GM19452 (cell line): Measurements from ENCODE around the gene ASIP.

Experiments used
- ATAC-seq: cut with Tn5 transposase; IDR thresholded peaks from one replicate; pipeline ENCODE4 v1.9.1; 2021; ENCODE audit not compliant: unreplicated experiment

The ASIP gene

DNA sequence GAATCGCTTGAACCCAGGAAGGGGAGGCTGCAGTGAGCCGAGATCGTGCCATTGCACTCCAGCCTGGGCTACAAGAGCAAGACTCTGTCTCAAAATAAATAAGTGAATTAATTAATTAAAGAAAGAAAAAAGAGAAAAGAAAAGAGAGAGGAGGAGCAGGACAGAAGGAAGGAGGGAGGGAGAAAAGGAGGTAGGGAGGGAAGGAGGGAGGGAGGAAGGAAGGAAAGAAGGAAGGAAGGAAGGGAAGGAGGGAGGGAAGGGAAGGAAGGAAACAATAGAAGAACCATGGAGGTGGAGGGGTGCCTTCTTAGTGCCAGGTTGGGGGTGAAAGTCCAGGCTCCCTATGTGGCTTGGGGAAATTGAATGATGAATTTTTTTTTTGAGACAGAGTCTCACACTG, 68.5 kb downstream of the ASIP start:
- ATAC-seq: no peak

DNA sequence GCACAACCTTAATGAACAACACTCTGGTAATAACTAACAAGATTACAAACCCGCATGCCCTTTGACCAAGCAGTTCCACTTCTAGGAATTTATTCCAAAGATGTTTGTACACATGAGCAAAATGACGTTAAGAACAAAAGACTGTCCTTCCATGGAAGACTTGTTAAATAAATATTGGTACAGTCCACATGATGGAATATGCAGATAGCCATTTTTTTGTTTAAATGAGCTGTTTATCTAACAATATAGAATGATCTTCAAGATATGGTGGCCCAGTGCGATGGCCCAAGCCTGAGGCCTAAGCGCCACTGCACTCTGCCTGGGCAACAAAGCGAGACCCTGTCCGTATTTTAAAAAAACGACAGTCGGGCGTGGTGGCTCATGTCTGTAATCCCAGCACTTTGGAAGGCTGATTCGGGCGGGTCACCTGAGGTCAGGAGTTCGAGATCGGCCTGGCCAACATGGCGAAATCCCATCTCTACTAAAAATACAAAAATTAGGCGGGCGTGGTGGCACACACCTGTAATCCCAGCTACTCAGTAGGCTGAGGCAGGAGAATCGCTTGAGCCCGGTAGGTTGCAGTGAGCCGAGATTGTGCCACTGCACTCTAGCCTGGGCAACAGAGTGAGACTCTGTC, 69.4 kb downstream of the ASIP start:
- ATAC-seq: no peak

DNA sequence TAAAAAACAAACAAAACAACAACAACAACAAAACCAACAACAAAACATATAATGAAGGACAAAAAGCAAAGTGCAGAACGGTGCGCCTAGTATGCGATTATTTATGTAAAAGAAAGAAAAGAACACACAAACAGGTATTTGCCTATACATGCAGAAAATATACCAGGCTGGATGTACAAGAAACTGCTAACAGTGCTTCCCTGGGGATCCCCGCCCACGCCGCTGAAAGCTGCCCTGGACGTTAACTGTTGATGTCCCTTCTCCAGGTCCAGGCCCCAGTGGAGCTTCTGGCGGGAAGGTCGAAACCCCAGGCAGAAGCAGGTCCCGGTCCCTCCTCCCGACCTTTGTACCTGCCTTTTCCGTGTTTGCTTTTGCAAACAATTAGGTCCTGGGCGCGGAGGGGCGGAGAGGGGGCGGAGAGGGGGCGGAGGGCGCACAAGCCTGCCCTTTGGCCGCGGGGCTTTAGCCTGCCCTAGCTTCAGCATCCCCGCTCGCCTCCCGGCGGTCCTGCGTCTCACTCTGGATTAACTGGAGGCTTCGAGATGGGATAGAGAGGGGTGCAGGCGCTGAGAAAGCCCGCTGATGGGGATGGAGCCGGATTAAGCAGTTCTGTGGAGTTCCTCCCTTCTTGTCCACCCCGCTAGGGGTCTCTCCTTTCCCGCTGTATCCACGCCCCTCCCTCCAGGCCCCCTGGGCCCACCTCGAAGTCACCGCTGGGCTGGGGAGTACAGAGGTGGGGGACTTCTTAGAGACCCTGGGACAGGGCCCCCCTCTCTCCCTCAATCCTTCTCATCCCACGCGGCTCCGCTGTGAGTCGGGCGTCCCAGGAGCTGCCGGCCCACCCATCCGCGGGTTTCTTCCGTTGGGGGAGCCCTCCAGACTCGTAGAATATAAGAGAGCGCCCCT, 70.1 kb downstream of the ASIP start:
- no peak for ATAC-seq

DNA sequence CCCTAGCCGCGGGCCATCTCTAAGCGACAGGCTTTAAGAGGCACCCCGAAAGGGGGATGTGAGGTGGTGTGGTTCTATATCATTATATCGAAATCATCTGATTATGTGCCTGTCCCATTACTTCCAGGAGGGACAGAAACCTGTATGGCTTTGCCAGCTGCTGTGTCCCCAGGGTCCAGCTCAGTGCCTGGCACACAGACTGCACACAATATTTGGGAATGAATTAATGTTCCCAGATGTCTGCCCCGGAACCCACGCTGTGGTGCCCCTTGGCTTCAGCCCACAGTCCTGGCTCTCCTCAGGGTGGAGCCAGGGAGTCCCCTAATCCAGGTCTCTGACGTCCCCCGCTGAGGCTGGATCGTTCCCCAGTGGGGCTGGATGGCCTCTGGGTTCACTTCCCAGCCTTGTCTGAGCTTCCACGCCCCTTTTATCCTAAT, 70.8 kb downstream of the ASIP start:
- no peak for ATAC-seq

DNA sequence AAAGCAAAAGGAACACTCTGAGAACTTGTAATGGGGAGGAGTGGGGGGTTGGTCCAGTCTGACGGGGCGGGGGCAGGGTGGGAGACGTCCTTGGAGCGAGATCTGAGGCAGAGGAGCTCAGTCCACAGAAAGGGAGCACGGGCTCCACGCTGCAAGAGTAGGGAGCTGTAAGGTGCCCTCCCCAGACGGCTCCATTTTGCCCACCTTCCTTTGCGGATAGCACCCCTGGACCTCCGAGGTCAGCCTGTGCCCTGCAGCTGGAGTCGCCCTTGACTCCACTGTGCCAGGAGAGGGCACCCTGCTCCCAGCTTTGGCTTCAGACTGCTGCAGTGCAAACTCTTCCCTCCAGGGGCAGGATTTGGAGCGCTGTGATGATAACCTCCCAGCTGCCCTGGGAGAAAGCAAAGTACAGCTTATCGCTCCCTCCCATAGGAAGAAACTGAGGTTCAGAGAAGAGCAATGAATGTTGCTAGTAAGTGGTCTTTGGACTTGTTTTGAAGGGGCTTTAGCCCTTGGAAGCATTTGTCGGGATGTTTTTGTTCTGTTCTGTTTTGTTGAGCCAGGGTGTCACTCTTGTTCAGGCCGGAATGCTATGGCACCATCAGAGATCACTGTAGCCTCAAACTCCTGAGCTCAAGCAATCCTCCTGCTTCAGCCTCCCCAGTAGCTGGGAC, 71.5 kb downstream of the ASIP start:
- ATAC-seq: peak; percentile 75

DNA sequence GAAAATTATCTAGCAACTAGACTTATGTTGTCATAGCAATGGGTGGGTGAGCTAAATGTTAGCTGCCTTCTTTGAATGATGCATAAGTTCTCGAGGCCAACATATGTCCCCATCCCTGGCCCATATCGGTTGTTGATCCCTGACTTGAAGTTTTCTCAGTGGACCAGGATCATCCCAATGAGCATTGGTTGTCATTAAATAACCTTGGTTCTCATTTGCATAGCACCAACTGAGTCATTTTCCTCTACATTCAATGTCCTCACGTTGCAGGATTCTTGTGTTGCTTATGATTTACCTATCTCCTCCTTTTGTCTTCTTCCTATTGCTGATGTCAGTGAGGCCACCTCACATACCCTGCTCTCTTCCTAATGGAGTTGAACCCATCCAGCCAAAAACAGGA, 74.0 kb downstream of the ASIP start:
- no peak for ATAC-seq

DNA sequence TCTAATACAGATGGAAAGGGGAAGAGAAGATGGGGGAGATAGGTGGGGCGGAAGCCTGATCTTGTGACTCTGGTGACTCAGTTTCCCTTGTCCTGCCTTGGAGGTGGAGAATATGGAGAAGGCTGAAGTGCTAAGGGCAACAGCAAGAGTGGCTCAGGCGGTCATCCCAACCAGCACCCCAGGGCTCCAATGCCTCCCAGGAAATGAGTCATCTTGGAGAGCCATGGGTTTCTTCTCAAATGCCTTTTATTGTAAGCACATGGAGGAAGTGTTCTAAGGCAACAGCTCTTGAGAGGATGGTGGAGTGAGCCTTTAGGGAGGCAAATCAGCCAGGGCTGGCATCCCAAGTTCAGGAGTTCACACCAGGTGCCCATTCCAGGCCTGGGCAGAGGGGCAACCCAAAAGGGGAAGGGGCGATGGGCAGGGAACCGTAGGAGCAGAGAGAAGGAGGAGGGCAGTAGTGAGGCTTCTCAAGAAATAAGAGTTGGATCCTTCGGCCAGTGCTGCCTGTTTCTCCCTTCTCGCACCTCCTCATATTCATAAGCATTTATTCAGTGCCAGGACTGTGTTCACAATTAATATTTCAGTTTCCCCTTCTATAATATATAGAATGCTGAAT, 75.1 kb downstream of the ASIP start:
- no peak for ATAC-seq
